ENCODE results near the gene CCND1. TPM values are rescaled to one million over a fixed set of nuclear protein-coding genes. Genes with fewer than 3 reads are reported as not detected.
A peak's percentile ranks its signal among the peaks of the same experiment; 100 is the strongest.

The CCND1 gene
- total and polyA plus RNA-seq, 9 of the 15 experiments (the other 6 are each of a cell fraction or from before 2014, with no cell fraction given) = 0.04 to 23.3 (median 3.8) TPM

DNA sequence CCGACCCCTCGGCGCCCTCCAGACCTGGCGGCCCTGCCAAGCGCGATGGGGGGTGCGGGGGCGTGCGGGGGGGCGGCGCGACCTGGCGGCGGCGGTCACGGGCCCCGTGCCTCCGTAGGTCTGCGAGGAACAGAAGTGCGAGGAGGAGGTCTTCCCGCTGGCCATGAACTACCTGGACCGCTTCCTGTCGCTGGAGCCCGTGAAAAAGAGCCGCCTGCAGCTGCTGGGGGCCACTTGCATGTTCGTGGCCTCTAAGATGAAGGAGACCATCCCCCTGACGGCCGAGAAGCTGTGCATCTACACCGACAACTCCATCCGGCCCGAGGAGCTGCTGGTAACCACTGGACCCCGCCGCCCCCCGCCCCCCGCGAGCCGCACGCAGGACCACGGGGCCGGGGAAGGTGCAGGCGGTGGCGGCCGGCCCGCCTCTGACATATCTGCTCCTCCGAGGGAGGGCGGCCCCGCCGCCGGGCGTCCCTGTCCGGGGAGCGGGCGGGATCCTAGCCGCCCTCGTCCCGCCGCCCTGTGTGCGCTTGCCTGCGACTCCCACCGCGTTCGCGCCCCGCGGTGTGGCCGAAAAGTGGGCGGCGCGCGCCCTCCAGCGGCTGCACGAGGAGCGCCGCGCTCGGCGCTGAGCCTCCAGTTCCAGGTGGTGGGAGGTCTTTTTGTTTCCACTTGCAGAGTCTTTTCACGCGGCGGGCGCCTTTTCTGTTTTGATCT lies 2.1 kb downstream of the CCND1 start (continued):
- TF ChIP-seq ARID4B (CRISPR knock-in tag; IDR thresholded peaks at IDR 0.05) (peak; percentile 90), KAT7 (CRISPR knock-in tag; IDR thresholded peaks at IDR 0.05; ENCODE audit: borderline replicate concordance) (0 out of 2 replicates have a peak, but pooled peaks have one; percentile 10), ZBED1 (IDR thresholded peaks at IDR 0.05) (no peak), L3MBTL2 (IDR thresholded peaks at IDR 0.05) (peak; percentile 87; the same call in 1 of the 2 replicates), PHF8 (IDR thresholded peaks at IDR 0.05; ENCODE audit: borderline replicate concordance, low read length) (0 out of 2 replicates have a peak, but pooled peaks have one; percentile 18), RBM22 (IDR thresholded peaks at IDR 0.05; ENCODE audit: low read depth, low read length, poor library complexity, severe bottlenecking) (peak; percentile 34), GATAD2B (IDR thresholded peaks at IDR 0.05; ENCODE audit: borderline replicate concordance) (peak; percentile 57), ADNP (tag; IDR thresholded peaks at IDR 0.05) (no peak), MAZ (CRISPR knock-in tag; conservative IDR thresholded peaks at IDR 0.05 in 1 of 2, IDR thresholded peaks at IDR 0.05 in 1 of 2) (peak; percentile 60 to 75; a peak in 2 of 4 replicates), TAF1 (IDR thresholded peaks at IDR 0.05; ENCODE audit: control insufficient read depth, extremely low read depth, insufficient read depth, low read length, severe bottlenecking) (peak; percentile 23), FOXP1 (CRISPR knock-in tag; IDR thresholded peaks at IDR 0.05) (peak; percentile 88)
- TF ChIP-seq, protein P1, sequence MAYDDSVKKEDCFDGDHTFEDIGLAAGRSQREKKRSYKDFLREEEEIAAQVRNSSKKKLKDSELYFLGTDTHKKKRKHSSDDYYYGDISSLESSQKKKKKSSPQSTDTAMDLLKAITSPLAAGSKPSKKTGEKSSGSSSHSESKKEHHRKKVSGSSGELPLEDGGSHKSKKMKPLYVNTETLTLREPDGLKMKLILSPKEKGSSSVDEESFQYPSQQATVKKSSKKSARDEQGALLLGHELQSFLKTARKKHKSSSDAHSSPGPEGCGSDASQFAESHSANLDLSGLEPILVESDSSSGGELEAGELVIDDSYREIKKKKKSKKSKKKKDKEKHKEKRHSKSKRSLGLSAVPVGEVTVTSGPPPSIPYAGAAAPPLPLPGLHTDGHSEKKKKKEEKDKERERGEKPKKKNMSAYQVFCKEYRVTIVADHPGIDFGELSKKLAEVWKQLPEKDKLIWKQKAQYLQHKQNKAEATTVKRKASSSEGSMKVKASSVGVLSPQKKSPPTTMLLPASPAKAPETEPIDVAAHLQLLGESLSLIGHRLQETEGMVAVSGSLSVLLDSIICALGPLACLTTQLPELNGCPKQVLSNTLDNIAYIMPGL (CRISPR knock-in tag; IDR thresholded peaks at IDR 0.05) = peak; percentile 48; the same call in 1 of the 2 replicates
- TF ChIP-seq, protein P2, sequence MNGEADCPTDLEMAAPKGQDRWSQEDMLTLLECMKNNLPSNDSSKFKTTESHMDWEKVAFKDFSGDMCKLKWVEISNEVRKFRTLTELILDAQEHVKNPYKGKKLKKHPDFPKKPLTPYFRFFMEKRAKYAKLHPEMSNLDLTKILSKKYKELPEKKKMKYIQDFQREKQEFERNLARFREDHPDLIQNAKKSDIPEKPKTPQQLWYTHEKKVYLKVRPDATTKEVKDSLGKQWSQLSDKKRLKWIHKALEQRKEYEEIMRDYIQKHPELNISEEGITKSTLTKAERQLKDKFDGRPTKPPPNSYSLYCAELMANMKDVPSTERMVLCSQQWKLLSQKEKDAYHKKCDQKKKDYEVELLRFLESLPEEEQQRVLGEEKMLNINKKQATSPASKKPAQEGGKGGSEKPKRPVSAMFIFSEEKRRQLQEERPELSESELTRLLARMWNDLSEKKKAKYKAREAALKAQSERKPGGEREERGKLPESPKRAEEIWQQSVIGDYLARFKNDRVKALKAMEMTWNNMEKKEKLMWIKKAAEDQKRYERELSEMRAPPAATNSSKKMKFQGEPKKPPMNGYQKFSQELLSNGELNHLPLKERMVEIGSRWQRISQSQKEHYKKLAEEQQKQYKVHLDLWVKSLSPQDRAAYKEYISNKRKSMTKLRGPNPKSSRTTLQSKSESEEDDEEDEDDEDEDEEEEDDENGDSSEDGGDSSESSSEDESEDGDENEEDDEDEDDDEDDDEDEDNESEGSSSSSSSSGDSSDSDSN (IDR thresholded peaks at IDR 0.05; ENCODE audit: borderline replicate concordance in 1 of 2, low read depth in 2 of 2, low read length in 2 of 2) = peak; percentile 62 to 86; a peak in 2 of 4 replicates
- TF ChIP-seq, protein P3, sequence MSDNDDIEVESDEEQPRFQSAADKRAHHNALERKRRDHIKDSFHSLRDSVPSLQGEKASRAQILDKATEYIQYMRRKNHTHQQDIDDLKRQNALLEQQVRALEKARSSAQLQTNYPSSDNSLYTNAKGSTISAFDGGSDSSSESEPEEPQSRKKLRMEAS (CRISPR knock-in tag; IDR thresholded peaks at IDR 0.05) = peak; percentile 78
- TF ChIP-seq, protein P4, sequence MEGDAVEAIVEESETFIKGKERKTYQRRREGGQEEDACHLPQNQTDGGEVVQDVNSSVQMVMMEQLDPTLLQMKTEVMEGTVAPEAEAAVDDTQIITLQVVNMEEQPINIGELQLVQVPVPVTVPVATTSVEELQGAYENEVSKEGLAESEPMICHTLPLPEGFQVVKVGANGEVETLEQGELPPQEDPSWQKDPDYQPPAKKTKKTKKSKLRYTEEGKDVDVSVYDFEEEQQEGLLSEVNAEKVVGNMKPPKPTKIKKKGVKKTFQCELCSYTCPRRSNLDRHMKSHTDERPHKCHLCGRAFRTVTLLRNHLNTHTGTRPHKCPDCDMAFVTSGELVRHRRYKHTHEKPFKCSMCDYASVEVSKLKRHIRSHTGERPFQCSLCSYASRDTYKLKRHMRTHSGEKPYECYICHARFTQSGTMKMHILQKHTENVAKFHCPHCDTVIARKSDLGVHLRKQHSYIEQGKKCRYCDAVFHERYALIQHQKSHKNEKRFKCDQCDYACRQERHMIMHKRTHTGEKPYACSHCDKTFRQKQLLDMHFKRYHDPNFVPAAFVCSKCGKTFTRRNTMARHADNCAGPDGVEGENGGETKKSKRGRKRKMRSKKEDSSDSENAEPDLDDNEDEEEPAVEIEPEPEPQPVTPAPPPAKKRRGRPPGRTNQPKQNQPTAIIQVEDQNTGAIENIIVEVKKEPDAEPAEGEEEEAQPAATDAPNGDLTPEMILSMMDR (IDR thresholded peaks at IDR 0.05 in 2 of 3, conservative IDR thresholded peaks at IDR 0.05 in 1 of 3; ENCODE audit: insufficient read depth in 2 of 3, low read depth in 1 of 3, low read length in 3 of 3) = peak; percentile 90 to 94 (median 92)
